Progenitor cell of endocrine pancreas (in vitro differentiated cells): ENCODE results near the gene HTN3. TPM values are rescaled to one million over a fixed set of nuclear protein-coding genes. Genes with fewer than 3 reads are reported as not detected.
"Not testable (repeated sequence)": the region's sequence is repeated elsewhere in the genome, so short reads cannot be mapped to it uniquely, and the experiment has no call there.

Experiments
- DNase-seq: peaks from one replicate; pipeline ENCODE4 v3.0.0; 2021; ENCODE audit warnings: low spot score; ENCODE audit not compliant: unreplicated experiment
- H3K27ac Mint-ChIP-seq: 2 replicates; pipeline ENCODE4 v1.8.0; 2021; ENCODE audit warnings: mild to moderate bottlenecking, moderate library complexity, mixed read lengths
- H3K27me3 Mint-ChIP-seq: 2 replicates; pipeline ENCODE4 v1.8.0; 2021; ENCODE audit warnings: mixed read lengths
- H3K36me3 Mint-ChIP-seq: 2 replicates; pipeline ENCODE4 v1.8.0; 2022; ENCODE audit warnings: mixed read lengths; ENCODE audit not compliant: insufficient read depth
- H3K4me1 Mint-ChIP-seq: 2 replicates; pipeline ENCODE4 v1.8.0; 2021; ENCODE audit warnings: low read depth, mixed read lengths
- H3K4me3 Mint-ChIP-seq: 2 replicates; pipeline ENCODE4 v1.8.0; 2021; ENCODE audit warnings: low read depth, mild to moderate bottlenecking, moderate library complexity, mixed read lengths
- H3K9me3 Mint-ChIP-seq: 2 replicates; pipeline ENCODE4 v1.8.0; 2021; ENCODE audit warnings: low read depth, mixed read lengths
- long read RNA-seq: library from polyadenylated mRNA; unstranded; transcript quantifications from one replicate; pipeline ENCODE4 v2.0.0, GENCODE V29; 2020
- total RNA-seq: library from RNA; stranded (reverse); gene quantifications from 2 replicates; pipeline ENCODE4 v1.2.1, GENCODE V29; 2021
- TF ChIP-seq, protein P1 (sequence below): fragments of 200-600 bp; sonication (generic); IDR thresholded peaks from one replicate; pipeline ENCODE4 v1.5.0; 2021; ENCODE audit warnings: antibody characterized with exemption, mild to moderate bottlenecking; ENCODE audit not compliant: unreplicated experiment

Gene HTN3
- total RNA-seq: not detected in 2 replicates
- long read RNA-seq: 0 reads

DNA sequence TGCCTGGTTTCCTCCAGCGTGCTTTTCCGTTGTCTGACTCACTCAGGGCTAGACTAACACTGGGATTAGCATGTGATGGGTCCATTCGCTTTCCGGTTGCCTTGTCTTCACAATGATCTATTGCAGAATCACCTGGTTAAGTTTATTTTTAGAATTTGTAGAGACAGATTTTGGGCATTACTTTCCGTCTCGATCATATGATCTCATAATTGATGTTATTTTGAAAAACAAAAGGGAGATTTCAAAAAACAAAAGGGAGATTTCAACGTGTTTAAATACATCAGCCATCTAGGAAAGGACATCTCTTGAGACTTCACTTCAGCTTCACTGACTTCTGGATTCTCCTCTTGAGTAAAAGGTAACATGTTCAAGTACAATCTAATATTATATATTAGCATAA lies at the start of gene HTN3:
Gene HTN3 (plus strand): TSS at position 301 of the 400 bp plus-strand sequence. CDS start 2,282 bp downstream, outside the sequence.
- not testable (repeated sequence) for DNase-seq, H3K4me3 Mint-ChIP-seq, H3K4me1 Mint-ChIP-seq, H3K27me3 Mint-ChIP-seq, H3K36me3 Mint-ChIP-seq, H3K9me3 Mint-ChIP-seq, H3K27ac Mint-ChIP-seq

DNA sequence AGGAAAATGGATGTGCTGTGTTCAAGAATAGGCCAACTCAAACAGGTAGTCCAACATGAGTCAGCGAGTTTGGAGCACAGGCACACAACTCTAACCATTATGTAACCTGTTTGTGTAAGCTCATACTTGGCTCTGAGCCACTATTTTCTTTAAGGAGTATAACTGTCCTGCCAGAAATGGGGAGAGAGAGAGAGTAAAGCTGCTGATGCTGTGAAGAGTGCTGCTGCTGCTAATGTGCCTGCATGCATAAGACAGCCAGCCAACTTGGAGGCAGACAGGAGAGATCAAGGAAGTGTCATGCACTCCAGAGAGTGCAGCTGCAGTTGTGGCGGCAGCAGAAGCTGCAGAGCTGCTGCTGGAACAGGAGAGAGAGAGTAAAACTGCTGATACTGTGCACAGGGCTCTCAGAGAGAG lies 44.2 kb upstream of the HTN3 start:
- H3K27me3 Mint-ChIP-seq: no peaks in the 10 kb centered on the region
- no peaks in the 10 kb centered on the region for H3K9me3 Mint-ChIP-seq
- DNase-seq: no peak
- H3K36me3 Mint-ChIP-seq: no peaks in the 10 kb centered on the region
- TF ChIP-seq, protein P1, sequence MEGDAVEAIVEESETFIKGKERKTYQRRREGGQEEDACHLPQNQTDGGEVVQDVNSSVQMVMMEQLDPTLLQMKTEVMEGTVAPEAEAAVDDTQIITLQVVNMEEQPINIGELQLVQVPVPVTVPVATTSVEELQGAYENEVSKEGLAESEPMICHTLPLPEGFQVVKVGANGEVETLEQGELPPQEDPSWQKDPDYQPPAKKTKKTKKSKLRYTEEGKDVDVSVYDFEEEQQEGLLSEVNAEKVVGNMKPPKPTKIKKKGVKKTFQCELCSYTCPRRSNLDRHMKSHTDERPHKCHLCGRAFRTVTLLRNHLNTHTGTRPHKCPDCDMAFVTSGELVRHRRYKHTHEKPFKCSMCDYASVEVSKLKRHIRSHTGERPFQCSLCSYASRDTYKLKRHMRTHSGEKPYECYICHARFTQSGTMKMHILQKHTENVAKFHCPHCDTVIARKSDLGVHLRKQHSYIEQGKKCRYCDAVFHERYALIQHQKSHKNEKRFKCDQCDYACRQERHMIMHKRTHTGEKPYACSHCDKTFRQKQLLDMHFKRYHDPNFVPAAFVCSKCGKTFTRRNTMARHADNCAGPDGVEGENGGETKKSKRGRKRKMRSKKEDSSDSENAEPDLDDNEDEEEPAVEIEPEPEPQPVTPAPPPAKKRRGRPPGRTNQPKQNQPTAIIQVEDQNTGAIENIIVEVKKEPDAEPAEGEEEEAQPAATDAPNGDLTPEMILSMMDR: no peak
- H3K4me1 Mint-ChIP-seq: peaks cover 8% of the 10 kb centered on the region
- no peak overlapping the region for H3K27ac Mint-ChIP-seq
- H3K4me3 Mint-ChIP-seq: no peak overlapping the region

DNA sequence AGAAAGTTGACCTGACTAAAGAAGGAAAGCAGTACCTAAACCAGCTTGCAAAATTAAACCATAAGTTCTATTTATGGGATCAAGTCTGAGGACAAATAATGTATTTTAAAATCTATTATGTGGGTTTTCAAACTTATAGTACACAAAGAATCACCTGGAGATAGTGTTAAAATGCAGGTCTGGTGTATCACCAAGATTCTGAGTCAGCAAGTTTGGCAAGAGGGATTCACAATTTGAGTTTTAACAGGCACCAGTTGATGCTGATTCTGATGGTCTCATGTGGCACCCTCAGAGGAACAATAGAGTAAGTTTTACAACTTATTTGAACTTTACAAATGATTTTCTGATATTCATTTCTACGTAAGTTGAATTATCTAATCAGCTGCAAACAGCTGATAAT lies 41.6 kb upstream of the HTN3 start:
- DNase-seq: no peak
- TF ChIP-seq, protein P1: no peak
- Mint-ChIP-seq H3K27me3 (no peaks in the 10 kb centered on the region), H3K36me3 (no peaks in the 10 kb centered on the region), H3K9me3 (no peaks in the 10 kb centered on the region), H3K27ac (no peak overlapping the region), H3K4me1 (peaks cover 8% of the 10 kb centered on the region), H3K4me3 (no peak overlapping the region)

DNA sequence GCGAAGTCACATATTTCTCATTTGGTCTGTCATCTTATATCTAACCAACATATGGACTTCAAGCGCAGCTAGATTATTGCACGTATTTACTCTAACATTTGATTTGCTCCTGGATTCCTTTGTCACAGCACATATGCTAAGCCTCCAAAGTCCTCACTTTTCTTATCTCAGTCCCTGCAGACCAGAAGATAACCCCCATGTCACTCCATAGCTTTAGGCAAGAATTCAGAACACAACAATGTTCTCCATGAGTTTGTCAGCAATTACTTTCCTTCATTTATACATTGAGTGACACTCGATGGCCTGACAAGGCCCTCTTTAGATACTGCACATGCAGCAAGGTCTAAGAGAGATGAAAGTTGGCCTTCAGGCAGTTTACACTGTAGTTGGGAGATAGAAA lies 37.2 kb upstream of the HTN3 start:
- Mint-ChIP-seq H3K4me3 (no peak overlapping the region), H3K27me3 (no peaks in the 10 kb centered on the region), H3K27ac (no peak overlapping the region), H3K4me1 (no peaks in the 10 kb centered on the region), H3K36me3 (no peaks in the 10 kb centered on the region), H3K9me3 (no peaks in the 10 kb centered on the region)
- no peak for DNase-seq
- TF ChIP-seq, protein P1: no peak

DNA sequence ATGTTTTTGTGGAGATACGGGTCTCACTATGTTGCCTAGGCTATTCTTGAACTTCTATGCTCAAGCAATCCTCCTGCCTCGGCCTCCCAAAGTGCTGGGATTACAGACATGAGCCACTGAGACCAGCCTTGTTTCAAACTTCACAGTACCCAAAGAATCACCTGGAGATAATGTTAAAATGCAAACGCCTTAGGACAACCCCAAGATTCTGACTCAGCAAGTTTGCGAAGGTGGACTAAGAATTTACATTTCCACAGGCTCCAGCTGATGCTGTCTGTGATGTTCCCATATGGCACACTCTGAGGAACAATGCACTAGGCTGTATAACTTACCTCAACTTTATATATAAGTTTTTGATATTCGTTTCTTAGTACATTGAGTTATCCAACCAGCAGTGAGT lies 33.5 kb upstream of the HTN3 start:
- TF ChIP-seq, protein P1: no peak
- H3K4me3 Mint-ChIP-seq: no peak overlapping the region
- H3K27ac Mint-ChIP-seq: no peak overlapping the region
- no peaks in the 10 kb centered on the region for H3K27me3 Mint-ChIP-seq
- no peaks in the 10 kb centered on the region for H3K9me3 Mint-ChIP-seq
- no peaks in the 10 kb centered on the region for H3K4me1 Mint-ChIP-seq
- H3K36me3 Mint-ChIP-seq: no peaks in the 10 kb centered on the region
- DNase-seq: no peak

DNA sequence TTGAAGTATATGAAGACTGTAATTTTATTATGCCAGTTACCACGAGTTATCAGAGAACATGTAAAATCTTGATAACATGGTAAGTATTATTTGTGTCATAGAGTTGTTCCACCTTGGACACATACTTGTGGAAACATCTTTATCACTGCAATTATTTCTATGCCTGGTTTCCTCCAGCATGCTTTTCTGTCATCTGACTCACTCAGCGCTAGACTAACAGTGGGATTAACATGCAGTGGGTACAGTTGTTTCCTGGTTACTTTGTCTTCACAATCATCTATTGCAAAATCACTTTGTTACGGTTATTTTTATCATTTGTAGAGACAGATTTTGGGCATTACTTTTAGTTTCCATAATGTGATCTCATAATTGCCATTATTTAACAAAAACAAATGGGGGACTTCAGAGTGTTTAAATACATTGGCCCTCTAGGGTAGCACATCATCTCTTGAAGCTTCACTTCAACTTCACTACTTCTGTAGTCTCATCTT lies 32.7 kb upstream of the HTN3 start, which contains the start of gene STATH:
Gene STATH (plus strand): TSS at position 441 of the 491 bp plus-strand sequence. CDS start 2,472 bp downstream, outside the sequence.
- DNase-seq: no peak
- H3K36me3 Mint-ChIP-seq: no peaks in the 10 kb centered on the region
- H3K9me3 Mint-ChIP-seq: no peaks in the 10 kb centered on the region
- no peaks in the 10 kb centered on the region for H3K4me1 Mint-ChIP-seq
- no peak within 1 kb of the TSS for H3K4me3 Mint-ChIP-seq
- H3K27me3 Mint-ChIP-seq: no peaks in the 10 kb centered on the region
- no peak within 1 kb of the TSS for H3K27ac Mint-ChIP-seq
- TF ChIP-seq, protein P1: no peak
